Measurements from ENCODE around the gene GRIK1. TPM values are rescaled to one million over a fixed set of nuclear protein-coding genes. Genes with fewer than 3 reads are reported as not detected.

Gene GRIK1
- polyA plus RNA-seq, 3 donors = not detected

DNA sequence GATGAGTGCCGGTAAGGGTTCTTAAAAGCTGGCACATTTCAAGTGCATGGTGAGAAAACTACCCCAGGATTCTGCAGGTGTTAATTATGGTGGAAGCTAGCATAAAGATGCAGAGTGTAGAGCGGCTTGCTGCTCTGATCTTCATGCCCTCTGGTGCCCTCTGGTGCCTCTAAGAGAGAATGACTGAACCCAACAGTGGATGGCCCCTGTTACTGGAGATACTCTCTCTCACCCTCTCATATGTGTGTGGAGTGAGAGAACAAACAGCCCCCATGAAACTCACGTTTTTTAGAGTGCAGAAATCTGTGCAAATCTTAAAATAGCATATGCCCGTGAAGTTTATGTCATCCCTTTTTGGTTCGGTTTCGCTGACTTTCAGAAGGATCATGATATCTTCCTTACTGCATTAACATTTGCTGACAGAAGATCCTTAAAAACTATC, 90.0 kb downstream of the GRIK1 start:
- Histone ChIP-seq H3K27me3 (ENCODE audit: control insufficient read depth in 2 of 2, insufficient read depth in 2 of 2, low read length in 2 of 2) (no peaks in the 10 kb centered on the region), H3K4me3 (replicated peaks in 1 of 3; ENCODE audit: low read depth in 2 of 3, low read length in 3 of 3) (no peak overlapping the region), H3K9ac (ENCODE audit: insufficient read depth, low read length, poor library complexity, severe bottlenecking) (no peak overlapping the region), H3K4me1 (ENCODE audit: control insufficient read depth in 1 of 2, insufficient read depth in 2 of 2, low read length in 2 of 2) (no peaks in the 10 kb centered on the region), H2AFZ (ENCODE audit: insufficient read depth, low read depth, low read length, poor library complexity, severe bottlenecking) (no peak overlapping the region), H4K20me1 (ENCODE audit: insufficient read depth, low read length) (no peaks in the 10 kb centered on the region), H3K79me2 (ENCODE audit: insufficient read depth, low read length) (no peaks in the 10 kb centered on the region), H3K27ac (ENCODE audit: low read depth in 1 of 2, low read length in 2 of 2) (no peak overlapping the region), H3K9me3 (replicated peaks in 1 of 2; ENCODE audit: control insufficient read depth in 1 of 2, insufficient read depth in 1 of 2, low read length in 2 of 2) (no peaks in the 10 kb centered on the region), H3K36me3 (replicated peaks in 1 of 2; ENCODE audit: control insufficient read depth in 1 of 2, insufficient read depth in 2 of 2, low read length in 2 of 2) (no peaks in the 10 kb centered on the region), H3K4me2 (replicated peaks; ENCODE audit: extremely low read depth, low read length, poor library complexity, severe bottlenecking) (no peak overlapping the region)
- TF ChIP-seq, protein P1, sequence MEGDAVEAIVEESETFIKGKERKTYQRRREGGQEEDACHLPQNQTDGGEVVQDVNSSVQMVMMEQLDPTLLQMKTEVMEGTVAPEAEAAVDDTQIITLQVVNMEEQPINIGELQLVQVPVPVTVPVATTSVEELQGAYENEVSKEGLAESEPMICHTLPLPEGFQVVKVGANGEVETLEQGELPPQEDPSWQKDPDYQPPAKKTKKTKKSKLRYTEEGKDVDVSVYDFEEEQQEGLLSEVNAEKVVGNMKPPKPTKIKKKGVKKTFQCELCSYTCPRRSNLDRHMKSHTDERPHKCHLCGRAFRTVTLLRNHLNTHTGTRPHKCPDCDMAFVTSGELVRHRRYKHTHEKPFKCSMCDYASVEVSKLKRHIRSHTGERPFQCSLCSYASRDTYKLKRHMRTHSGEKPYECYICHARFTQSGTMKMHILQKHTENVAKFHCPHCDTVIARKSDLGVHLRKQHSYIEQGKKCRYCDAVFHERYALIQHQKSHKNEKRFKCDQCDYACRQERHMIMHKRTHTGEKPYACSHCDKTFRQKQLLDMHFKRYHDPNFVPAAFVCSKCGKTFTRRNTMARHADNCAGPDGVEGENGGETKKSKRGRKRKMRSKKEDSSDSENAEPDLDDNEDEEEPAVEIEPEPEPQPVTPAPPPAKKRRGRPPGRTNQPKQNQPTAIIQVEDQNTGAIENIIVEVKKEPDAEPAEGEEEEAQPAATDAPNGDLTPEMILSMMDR (IDR thresholded peaks at IDR 0.05) = peak; percentile 80
- Mint-ChIP-seq H3K27me3 (ENCODE audit: low read depth in 3 of 3) (peaks cover 1 to 3% (median 1%) of the 10 kb centered on the region in 3 donors), H3K4me3 (no peak overlapping the region), H3K27ac (no peak overlapping the region), H3K36me3 (no peaks in the 10 kb centered on the region), H3K4me1 (peaks cover 5% of the 10 kb centered on the region), H3K9me3 (peaks cover 0 to 3% (median 0%) of the 10 kb centered on the region in 7 donors)
- intact Hi-C loops (cut with micrococcal nuclease) = loop anchor here (2.0 kb wide), 1 partner anchor 373 kb away; no protein-coding TSS in a partner anchor
- WGBS (ENCODE audit: insufficient coverage) = 78% methylated on average over 3 of the region's 6 CpGs
- peak; percentile 42 to 59 (median 55) for DNase-seq

DNA sequence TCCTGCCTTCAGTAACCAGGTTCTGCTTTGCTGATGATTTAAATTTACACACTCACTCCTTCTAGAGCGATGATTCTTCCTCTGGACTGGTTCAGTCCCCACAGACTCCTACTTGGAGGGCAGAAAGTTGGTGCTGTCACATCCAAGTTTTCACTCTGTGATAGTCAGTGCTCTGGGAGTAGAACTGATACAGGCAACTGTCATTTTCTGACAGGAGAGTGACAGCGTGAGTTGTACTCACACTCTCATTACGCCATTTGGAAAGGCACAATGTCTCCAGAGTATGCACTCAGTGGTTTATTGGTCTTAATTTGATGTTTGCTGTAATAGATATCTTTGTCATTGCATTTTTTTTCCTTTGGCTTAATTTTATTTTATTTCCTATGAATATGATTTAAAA, 96.0 kb downstream of the GRIK1 start:
- Histone ChIP-seq H3K9ac (ENCODE audit: insufficient read depth, low read length, poor library complexity, severe bottlenecking) (no peak overlapping the region), H3K36me3 (replicated peaks in 1 of 2; ENCODE audit: control insufficient read depth in 1 of 2, insufficient read depth in 2 of 2, low read length in 2 of 2) (no peaks in the 10 kb centered on the region), H3K4me1 (ENCODE audit: control insufficient read depth in 1 of 2, insufficient read depth in 2 of 2, low read length in 2 of 2) (no peaks in the 10 kb centered on the region), H4K20me1 (ENCODE audit: insufficient read depth, low read length) (no peaks in the 10 kb centered on the region), H3K4me2 (replicated peaks; ENCODE audit: extremely low read depth, low read length, poor library complexity, severe bottlenecking) (no peak overlapping the region), H2AFZ (ENCODE audit: insufficient read depth, low read depth, low read length, poor library complexity, severe bottlenecking) (no peak overlapping the region), H3K27me3 (ENCODE audit: control insufficient read depth in 2 of 2, insufficient read depth in 2 of 2, low read length in 2 of 2) (no peaks in the 10 kb centered on the region), H3K27ac (ENCODE audit: low read depth in 1 of 2, low read length in 2 of 2) (no peak overlapping the region), H3K4me3 (replicated peaks in 1 of 3; ENCODE audit: low read depth in 2 of 3, low read length in 3 of 3) (no peak overlapping the region), H3K9me3 (replicated peaks in 1 of 2; ENCODE audit: control insufficient read depth in 1 of 2, insufficient read depth in 1 of 2, low read length in 2 of 2) (no peaks in the 10 kb centered on the region), H3K79me2 (ENCODE audit: insufficient read depth, low read length) (no peaks in the 10 kb centered on the region)
- Mint-ChIP-seq H3K4me3 (no peak overlapping the region), H3K36me3 (no peaks in the 10 kb centered on the region), H3K4me1 (peaks cover 5% of the 10 kb centered on the region), H3K27me3 (ENCODE audit: low read depth in 3 of 3) (peaks cover 0 to 3% (median 1%) of the 10 kb centered on the region in 3 donors), H3K27ac (no peak overlapping the region), H3K9me3 (peaks cover 0 to 4% (median 0%) of the 10 kb centered on the region in 7 donors)
- WGBS (ENCODE audit: insufficient coverage) = no CpG with 5 or more reads among the region's 3 CpGs
- intact Hi-C loops (cut with micrococcal nuclease) = no loop called here
- TF ChIP-seq, protein P1 (IDR thresholded peaks at IDR 0.05) = no peak
- DNase-seq = no peak
